Fibroblast of lung (primary cell): ENCODE measurements around the gene UTS2B.

Experiments
- CTCF ChIP-seq, 2 donors: IDR thresholded peaks in 1 of 2; conservative IDR thresholded peaks in 1 of 2; 1 replicate in 1 of 2; 2 replicates in 1 of 2; pipeline ENCODE4 v1.5.1; 2011 to 2012; ENCODE audit warnings: low read length in 2 of 2, control low read depth in 1 of 2, inconsistent platforms in 1 of 2, low read depth in 1 of 2, mild to moderate bottlenecking in 1 of 2
- EZH2 ChIP-seq: IDR thresholded peaks from 2 replicates; pipeline ENCODE4 v1.5.1; 2012; ENCODE audit warnings: low read length, control low read depth, mild to moderate bottlenecking; ENCODE audit errors: missing control alignments

DNA sequence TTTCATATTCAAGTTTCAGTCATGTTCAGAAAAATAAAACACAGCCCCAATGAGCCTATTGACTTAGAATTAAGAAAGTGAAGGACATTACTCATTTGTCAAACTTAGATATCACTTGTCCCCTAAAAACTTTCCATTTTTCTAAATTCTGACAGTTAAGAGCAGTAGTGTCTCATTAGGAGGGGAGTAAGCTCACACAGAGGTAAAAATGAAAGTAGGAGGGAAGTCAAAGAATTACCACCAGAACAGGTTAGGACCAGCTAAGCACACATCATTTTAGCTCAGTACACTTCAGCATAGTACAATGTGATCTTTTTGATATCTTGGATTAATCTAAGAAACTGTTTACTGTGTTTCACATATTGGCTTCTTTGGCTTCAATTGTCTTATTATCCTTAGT lies 67.0 kb downstream of the UTS2B start:
- no peak for TF ChIP-seq EZH2
- no peak for TF ChIP-seq CTCF (conservative IDR thresholded peaks at IDR 0.05 in 1 of 2, IDR thresholded peaks at IDR 0.05 in 1 of 2; ENCODE audit: low read depth in 1 of 2, low read length in 2 of 2)
